Measurements from ENCODE around the gene PRM1.

DNA sequence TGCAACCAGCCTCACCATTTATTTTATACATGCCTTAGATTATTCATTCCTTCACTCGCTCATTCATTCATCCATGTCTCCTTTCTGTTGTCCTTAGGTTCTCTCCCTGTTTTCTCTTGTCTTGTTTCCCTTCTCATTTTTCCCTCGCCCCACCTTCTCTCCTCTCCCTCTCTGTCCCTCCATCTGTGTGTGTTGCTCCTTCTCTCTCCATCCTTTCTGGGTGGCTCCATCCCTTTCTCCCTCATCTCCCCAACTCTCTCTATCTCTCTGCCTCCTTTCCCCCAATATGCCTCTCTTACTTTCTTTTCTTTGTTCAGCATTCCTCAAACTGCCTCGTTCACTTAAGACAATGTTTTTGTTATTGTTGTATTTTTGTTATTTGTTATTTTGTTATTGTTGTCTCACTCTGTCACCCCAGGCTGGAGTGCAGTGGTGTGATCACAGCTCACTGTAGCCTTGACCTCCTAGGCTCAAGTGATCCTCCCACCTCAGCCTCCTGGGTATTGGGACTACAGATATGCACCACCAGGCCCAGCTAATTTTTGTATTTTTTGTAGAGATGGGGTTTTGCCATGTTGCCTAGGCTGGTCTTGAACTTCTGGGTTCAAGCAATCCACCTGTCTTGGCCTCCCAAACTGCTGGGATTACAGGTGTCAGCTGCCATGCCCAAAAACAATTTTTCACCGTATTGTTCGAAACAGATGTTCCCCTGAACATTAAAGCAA, 39.5 kb downstream of the PRM1 start:
- TF ChIP-seq FOXM1 (IDR thresholded peaks at IDR 0.05; ENCODE audit: borderline replicate concordance) (no peak), ELF4 (IDR thresholded peaks at IDR 0.05) (no peak), SUZ12 (IDR thresholded peaks at IDR 0.05) (no peak), CTBP1 (IDR thresholded peaks at IDR 0.05; ENCODE audit: borderline replicate concordance) (no peak), FOXA1 (IDR thresholded peaks at IDR 0.05) (no peak), NFRKB (IDR thresholded peaks at IDR 0.05) (no peak)
